ENCODE results near the gene ARFGAP1.

ARFGAP1 gene

DNA sequence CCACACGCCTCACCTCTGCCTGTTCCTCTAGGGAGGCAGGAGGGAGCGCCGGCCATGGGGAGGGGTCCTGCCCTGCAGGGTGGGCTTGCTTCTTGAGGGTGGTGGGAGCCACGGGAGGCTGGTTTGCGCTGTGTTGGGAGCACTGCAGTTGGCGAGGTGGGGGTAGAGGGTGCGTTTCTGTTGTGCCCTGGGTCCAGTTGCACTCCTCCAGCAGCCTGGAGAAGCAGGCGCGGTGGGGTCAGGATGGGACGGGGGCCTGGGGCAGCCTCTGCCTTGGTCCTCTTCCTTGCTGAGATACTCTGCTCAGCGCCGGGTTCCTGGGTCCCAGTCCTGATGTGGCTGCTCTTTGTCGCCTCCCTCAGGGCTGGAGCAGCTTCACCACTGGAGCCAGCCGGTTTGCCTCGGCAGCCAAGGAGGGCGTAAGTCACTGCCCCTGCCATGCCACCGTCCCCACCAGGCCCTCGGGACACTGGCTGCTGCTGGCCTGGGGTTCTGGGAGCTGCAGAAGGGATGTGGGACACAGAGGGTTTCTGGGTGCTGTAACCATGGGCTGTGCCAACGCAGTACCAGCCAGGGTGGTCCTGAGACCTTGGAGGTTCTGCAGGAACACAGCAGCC is 8.4 kb downstream of the ARFGAP1 start:
- no peak for DNase-seq

DNA sequence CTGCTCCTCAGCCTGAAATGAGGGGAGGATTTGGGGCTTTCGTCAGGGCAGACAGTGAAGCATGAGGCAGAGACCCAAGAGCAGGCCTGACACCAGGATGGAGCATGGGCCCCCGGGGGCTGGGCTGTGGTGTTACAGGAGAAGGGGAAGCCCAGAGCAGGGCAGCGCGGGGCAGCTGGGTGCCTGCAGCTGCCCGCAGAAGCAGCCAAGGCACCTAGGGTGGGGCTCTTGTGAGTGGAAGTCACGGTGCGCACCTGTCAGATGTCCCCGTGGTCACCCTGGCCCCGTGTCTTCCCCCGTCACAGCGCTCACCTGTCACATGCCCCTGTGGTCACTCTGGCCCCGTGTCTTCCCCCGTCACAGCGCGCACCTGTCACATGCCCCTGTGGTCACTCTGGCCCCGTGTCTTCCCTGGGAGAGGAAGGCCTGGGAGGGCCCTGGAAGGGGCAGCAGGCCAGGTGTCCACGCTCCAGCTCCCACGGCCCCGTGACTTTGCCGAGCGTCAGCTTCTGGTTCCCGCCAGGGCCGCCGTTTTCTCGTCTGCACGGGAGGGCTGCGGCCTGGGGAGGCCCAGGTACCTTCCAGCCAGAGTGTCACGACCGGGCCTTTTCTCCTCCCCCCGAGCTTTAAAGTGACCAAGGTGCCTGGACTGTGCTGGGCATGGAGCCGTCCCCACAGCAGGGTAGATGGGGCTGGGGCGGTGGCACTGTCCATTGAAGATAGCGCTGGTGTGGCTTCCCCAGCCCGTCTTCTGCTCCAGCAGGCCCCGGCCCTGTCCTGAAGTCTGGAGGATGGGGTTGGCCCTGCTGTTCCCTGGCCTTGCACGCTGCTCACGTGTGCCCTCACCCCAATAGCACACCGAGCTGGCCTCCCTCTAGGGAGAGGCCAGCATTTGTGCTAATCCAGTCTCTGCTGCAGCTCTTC is 9.4 kb downstream of the ARFGAP1 start:
- no peak for DNase-seq

DNA sequence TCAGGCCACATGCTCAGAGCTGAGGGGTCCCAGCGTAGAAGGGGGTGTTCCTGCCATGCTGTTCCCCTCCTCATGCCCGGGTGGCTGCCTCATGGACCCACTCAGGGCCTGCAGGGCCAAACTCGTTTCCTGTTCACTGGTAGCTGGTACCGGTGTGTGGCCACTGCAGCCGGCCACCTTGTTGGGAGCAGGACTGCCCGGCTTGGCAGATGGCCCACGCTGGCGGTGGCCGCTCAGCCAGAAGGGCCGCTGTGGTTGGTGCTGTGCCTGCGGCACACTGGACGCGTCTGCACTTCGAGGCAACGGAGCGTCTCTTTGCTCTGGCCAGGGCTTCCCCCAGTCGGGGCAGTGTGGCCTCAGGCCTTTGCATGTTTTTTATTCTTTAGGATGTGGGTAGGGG is 10.3 kb downstream of the ARFGAP1 start:
- no peak for DNase-seq

DNA sequence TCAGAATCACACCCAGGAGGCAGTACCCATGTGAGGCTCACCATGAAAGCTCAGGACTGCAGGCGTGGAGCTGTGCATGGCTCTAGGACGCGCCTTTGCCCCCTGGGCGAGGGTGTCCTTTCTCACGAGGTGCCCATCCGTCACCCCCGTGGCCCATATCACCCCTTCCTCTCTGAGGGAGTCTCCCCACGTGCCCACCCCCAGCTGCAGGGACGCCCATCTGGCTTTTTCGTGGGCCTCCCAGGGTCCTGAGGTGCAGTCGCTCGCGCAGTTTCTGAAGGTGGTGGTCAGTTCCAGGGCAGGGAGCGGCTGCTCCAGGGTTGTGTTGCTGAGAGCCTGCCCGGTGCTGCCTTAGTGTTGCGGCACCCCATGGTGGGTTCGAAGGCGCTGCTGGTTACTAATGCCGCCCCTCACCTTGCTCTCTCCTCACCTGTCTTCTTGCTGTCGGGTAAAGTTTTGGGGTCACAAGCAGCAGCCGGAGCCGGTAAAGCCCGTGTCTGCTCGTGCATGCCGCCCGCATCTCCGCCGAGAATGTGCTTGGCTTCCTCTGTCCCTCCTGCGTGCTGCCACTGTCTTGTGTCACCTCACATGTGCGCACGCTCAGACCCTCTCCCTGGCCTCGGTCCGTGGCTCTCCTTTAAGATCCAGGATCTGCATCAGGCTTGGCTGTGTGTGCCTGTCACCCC is 10.9 kb downstream of the ARFGAP1 start:
- no peak for DNase-seq

DNA sequence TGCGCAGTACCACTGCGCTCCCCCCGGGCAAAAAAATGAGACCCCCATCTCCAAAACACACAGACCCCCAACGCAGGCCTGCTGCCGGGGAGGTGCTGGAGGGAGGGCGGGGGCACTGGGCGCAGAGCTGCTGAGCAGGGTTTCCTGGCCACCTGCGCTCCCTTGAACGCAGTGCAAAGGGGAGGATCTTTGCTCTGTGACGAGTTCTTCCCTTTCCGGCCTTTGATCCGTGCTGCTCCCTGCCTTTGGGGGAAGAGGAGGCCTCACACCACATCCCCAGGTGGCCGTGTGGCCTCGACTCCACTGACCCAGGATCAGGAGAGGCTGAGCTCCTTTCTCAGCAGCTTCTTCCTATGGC is 11.4 kb downstream of the ARFGAP1 start:
- no peak for DNase-seq

DNA sequence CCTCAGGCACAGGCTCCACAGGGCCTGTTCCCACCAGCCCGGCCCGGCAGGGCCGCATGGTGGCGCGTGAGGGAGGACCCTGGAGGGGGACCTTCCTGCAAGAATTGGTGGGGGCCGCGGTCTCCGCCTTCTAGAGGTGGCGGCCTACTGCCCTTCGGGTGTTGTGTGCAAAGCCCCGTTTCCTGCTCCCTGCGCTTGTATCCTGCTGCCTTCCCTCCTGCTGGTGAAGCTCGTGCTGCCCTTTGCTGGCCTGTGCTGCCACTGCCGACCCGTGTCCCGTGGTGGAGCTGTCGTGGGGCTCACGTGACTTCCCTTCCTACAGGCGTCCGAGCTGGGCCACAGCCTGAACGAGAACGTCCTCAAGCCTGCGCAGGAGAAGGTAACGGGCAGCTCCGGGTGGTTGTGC is 11.9 kb downstream of the ARFGAP1 start:
- DNase-seq, result no peak

DNA sequence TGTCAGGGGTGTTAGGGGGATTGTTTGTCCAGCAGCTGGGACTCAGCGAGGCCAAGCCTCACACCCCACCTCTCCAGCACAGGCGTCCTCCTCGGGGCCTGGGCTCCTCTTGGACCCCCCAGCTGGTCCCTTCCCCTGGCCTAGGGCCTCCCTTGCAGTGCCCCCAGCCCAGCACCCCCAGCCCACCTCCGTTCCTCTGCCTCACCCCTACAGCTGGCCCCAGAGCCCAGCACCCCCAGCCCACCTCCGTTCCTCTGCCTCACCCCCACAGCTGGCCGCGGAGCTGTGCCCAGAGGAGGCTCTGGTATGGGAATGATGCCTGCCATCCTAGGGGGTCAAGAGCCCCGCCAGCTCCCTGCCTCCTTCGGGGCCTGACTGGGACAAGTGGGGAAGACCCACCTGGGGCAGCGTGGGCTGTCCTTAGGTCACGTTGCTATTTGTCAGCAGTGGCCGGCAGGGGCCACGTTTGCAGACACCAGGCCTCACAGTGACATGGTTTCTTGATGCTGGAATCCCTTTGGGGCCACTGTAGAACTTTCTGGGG is 12.4 kb downstream of the ARFGAP1 start:
- no peak for DNase-seq

DNA sequence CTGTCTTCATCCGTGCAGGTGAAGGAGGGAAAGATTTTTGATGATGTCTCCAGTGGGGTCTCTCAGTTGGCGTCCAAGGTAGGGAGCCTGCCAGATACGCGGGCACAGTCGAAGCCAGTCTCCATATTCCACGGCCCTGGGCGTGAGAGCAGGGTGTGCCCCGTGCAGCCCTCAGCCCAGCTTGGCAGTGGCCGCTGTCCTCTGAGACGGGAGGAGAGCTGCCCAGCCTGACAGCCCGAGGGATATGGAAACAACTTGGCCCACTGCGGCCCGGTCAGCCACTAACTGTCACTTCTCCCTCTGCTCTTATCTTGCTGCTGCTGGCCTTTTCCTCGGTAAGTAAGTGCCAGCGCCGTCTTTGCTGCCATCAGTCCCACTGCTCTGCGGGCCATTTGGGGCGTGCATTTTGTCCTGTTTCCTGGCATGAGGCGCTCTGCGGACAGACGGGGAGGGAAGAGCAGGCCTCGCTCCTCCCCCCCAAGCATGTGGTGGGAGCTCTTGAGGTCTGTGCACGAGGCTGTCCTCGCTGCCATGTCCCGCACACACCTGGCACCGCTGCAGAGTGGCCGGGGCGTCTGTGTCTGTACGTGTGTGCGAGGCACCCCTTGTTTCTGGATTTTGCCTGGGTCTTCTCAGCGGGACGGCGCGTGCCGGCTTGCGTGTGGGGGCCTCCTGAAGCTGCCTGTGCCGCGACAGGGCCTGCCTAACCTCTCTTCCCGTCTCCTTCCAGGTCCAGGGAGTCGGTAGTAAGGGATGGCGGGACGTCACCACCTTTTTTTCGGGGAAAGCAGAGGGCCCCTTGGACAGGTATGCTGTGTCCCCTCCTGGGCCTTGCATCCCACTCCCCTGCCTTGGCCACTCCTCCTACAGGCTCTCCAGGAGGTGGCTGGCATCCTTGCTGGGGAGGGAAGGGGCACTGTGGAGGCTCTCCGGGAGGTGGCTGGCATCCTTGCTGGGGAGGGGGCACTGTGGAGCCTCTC is 13.3 kb downstream of the ARFGAP1 start:
- DNase-seq, result no peak

DNA sequence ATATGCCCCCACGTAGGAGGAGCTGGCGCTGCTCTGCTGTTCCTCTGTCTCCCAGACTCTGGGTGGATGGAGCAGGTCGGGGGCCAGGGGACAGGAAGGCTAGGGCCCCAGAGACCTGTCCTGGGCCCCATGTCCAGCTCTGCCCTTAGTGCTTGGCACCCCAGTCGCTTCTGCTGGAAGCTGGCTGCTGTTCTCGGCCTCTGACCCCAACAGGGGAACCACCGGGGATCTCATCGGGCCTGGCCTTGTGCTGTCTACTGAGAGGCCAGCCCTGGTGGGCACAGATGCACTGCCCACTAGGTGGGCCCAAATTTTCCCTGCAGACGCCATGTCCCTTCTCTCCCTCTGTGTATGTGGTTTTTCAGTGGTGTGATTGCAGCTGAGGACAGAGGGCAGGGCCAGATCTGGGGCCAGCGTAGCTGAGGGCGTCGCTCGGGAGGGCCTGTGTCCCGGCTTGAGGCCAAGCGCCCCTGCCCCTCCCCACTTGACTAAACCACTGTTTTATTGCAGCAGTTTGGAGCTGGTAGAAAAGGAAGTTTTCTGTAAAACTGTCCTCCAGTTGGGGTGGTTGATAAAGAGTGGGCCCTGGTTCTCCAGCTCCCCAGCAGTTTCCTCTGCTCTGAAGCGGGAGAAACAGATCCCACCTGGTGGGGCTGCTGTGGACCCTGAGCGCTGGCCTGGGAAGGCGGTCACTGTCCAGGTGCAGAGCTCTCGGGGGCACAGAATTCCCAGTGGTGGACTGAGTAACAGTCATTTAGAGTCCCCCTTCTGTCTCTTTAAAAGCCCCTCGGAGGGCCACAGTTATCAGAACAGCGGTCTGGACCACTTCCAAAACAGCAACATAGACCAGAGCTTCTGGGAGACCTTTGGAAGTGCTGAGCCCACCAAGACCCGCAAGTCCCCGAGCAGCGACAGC is 14.4 kb downstream of the ARFGAP1 start:
- DNase-seq, result no peak

DNA sequence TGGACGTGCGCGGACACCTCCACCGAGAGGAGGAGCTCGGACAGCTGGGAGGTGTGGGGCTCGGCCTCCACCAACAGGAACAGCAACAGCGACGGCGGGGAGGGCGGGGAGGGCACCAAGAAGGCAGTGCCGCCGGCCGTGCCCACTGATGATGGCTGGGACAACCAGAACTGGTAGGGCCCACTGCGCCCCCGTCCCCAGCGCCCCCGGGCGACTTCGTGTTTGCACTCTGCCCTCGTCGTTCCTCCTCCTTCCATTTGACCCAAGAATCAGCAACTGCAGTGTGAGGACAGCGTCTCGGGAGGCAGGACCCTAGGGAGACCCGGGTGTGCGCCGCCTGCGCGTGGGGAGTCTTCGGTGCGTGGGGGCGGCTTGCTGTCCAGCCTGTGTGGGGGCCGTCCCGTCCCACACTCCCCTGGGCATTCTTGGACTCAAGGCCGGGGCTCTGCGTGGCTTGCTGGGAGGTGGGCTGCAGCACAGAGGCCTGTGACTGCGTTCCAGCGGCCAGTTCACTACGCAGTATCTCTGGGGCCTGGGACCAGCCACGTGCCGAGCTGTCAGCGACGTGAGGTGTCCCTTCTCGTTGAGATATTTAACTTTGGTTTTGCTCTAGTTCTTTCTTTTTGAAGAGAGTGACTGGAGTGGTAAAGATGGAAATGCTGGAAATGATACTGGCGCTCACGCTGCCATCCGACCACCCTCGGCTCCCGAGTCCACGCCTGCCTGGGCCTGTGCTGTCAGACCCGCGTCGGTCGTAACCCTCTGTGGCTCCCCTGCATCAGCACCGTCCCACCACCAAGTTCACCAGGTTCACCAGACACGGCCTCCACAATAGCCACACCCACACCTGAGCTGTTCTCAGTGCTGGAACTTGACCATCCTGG is 15.3 kb downstream of the ARFGAP1 start:
- DNase-seq, result no peak

DNA sequence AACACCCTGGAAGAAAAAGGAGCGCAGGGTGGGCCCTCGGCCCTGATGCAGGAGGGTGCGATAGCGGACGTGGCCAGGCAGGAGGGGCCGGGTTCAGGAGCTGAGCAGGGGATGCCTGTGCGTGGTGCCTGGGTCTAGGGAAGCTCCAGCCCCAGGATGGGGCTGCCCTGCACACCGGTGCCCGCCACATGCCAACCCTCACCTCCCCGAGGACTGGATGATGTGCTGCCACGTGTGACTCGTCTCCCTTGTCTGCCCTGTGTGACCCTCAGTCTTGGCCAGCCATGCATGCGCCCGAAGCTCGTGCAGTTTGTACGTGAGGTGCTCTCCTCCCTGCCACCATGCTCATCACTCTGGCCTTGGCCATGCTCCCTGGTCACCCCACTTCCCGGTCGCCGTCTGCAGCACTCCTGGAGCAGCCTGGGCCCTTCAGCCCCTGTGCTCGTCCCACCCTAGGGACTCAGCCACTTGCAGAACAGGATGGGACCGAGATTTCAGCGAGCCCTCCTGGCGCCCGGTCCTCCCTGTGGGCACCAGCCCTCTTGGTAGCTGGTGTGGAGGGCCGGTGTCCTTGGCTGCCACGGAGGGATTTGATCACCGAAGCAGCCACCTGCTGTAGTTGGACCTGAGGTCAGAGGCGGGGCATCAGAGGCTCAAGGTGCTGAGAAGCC is 16.1 kb downstream of the ARFGAP1 start:
- DNase-seq, result no peak

DNA sequence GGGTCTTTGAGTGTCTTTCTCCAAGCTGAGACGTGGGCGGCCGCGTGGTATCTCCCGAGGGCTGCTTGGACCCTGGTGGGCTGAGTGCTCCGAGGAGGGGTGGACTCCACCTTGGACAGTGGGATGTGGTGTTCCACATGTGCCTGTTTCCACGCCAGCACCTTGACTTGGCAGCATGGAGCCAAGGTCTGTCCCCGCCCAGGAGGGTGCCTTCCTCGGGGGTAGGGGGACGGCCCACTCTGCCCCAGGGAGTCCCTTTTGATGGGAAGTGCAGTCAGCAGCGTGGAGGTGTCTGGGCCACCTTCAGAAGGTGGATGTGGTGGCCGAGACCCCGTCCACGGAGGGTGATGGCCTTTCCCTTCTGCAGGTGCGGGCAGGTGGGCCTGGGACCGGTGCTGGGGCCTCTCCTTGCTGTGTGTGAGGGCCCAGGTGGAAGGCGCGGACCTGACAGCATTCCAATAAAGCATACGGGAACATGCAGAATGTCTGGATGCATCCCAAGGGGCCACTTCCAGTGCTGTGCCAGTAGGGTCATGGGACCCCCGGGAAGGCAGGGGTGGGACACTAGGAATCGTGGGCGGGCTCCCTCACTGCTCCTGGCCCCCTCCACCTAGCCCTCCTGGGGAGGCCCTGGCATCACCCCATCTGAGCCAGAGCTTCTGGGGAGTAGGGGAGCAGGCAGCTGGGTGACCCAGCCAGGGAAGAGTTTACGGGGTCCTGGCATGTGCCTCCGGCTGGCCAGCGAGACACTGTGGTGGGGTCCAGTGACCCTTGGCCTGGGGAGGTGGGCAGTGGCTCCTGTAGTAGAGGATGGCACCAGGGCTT is 16.9 kb downstream of the ARFGAP1 start:
- no peak for DNase-seq

DNA sequence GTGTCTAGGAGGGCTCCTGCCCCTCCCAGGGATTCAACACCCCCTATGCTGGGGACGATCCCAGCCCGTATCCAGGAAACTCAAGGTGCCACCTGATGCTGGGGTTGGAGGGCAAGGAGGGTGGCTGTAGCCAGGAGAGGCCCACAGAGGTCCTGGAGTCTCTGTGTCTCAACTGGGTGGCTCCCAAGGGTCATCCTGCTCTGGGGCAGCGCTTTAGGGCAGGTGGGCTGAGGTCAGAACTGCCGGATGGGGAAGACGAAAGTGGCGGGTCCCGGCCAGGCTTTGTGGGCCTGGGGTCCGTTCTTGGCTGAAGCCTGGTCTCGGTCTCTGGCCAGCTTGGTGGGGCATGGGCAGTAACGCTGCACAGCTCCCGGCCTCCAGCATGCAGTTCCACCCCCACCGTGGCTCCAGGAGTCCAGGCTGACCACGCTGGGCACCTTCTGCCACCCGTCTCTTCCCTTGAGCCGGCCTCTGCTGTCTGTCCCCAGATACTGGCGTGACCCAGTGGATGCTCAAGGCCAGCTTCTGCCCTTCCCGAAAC is 17.6 kb downstream of the ARFGAP1 start:
- no peak for DNase-seq

DNA sequence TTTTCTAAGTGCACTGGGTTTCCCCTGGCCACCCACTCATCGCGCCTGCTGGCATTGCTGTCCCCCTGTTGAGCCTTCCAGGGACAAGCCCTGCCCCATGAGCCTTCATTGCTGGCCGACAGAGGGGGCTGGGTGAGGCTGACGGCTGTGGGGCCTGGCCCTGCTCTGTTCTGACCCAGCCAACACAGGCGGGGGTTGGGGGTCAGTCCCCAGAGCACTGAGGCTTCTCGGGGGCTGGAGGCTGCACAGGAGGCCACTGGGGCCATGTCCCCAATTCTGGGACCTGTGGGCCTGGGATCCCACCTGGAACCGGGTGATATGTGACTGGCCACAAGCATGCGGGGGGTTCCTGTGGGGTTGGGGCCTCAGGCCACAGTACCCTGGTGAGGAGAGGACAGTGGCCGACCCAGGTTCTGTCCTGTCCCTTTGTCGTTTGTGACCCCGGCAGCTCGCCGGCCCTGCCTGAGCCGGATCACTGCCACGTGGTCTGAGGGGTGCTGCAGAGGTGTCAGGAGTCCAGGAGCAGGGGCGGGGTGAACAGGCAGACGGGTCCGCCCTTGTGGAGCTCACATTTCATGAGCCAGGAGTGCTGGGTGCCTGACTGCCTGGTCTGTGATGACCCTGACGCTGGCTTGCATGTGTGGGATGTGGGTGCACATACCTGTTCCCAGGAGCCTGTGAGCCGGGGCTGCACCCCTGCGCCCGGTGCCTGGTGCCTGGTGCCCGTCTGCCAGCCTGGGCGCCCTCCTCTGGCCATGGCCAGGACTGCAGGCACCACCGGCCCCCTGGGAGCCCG is 18.3 kb downstream of the ARFGAP1 start:
- DNase-seq, result no peak

DNA sequence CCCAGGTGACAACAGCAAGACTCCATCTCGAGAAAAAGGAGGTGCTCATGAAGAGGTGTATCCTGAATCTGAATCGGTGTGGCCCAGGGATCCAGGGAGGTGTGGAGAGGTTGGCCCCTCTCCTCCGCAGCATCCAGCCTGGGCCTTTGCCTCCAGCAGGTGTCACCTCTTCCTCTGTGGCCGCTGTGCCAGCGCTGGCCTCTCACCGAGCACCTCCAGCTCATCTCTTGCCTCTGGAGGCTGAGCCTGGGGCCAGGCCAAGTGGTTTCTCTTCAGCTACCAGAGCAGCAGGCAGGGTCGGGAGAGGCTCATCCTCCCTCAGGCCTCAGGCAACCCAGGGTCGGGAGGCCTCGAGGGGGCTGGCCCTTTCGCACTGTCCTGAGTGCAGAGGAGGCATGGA is 19.2 kb downstream of the ARFGAP1 start:
- DNase-seq, result no peak

DNA sequence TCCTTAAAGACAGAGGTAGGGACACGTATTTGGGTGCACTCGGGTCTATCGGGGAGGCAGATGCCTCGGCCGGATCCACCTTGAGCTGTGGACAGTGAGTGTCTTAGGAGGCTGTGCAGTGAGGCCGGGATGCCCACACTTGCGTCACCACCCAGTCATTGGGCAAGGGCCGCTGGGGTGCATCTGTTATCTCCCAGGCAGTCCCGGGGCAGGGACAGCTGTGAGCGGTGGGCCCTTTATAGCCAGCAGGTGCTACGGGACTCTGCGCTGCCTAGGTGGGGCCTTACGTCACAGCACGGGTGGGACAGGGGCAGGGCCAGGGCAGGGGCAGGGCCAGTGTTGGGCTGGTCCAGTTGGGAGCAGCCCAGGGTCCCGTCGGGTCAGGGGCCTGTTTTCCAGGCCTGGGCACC is 19.7 kb downstream of the ARFGAP1 start:
- DNase-seq, result no peak

DNA sequence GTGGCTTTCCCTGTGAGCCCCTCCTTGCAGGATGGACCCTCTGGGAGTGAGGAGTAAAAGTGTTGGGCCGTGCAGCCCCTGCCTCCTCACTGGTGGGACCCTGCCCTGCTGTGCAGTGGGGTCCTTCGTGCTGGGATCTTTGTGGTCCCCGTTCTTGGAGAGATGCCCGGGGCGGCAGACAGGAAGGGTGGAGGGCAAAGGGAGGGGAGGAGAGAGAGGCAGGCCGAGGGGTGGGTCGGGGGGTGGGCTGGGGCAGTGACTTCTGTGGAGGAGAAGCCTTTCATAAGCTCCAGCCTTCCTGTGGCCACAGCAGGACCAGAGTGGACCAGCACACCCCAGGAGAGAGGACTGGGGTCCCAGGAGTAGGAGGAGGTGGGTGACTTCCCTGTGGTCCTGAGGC is 20.3 kb downstream of the ARFGAP1 start, which contains the start of gene COL20A1:
TSS of gene COL20A1 (plus strand) at position 283 of the 400 bp plus-strand sequence. CDS start 1,922 bp downstream, outside the sequence.
- no peak for DNase-seq
